H1 (cell line): ENCODE measurements around the gene RPL32.

Experiments used
- EP300 ChIP-seq, 2 experiments: IDR thresholded peaks; 1 replicate in 1 of 2; 2 replicates in 1 of 2; pipeline ENCODE4 v1.6.1; 2011 to 2012; ENCODE audit warnings: low read depth in 2 of 2, low read length in 2 of 2, mild to moderate bottlenecking in 2 of 2, borderline replicate concordance in 1 of 2, inconsistent platforms in 1 of 2, moderate library complexity in 1 of 2
- FOSL1 ChIP-seq: IDR thresholded peaks from 2 replicates; pipeline ENCODE4 v1.6.1; 2011; ENCODE audit warnings: mild to moderate bottlenecking, low read depth, low read length, moderate library complexity; ENCODE audit not compliant: insufficient read depth
- HDAC6 ChIP-seq: IDR thresholded peaks from one replicate; pipeline ENCODE4 v1.7.1; 2012; ENCODE audit warnings: low read depth, mild to moderate bottlenecking, inconsistent platforms, low read length, moderate library complexity
- TBP ChIP-seq: IDR thresholded peaks from 2 replicates; pipeline ENCODE4 v1.6.1; 2011; ENCODE audit warnings: low read depth, low read length, improper control_type of control experiment

- TF ChIP-seq TBP (no peak), EP300 (IDR thresholded peaks at IDR 0.05; ENCODE audit: borderline replicate concordance in 1 of 2, low read depth in 2 of 2, low read length in 2 of 2) (no peak), HDAC6 (no peak), FOSL1 (no peak)
Observed at GRCh38 chr3:12882336-12883310, 41.3 kb upstream of the RPL32 start.
